B cell (primary cell): Measurements from ENCODE around the gene MAN1A1. TPM values are rescaled to one million over a fixed set of nuclear protein-coding genes. Genes with fewer than 3 reads are reported as not detected.

ENCODE experiments used
- ATAC-seq: fragments of 200-7000 bp; cut with Tn5 transposase; one replicate; pipeline ENCODE4 v1.10.0; 2021; ENCODE audit warnings: low read depth, mild to moderate bottlenecking, moderate number of reproducible peaks, moderate library complexity
- CTCF ChIA-PET: fragments of 350-600 bp; sonication (Branson Sonifier 250); formaldehyde crosslinking; loops from one replicate; lab custom pipeline; 2021; ENCODE audit warnings: antibody characterized with exemption, inconsistent platforms; lab: Charles Lee
- POLR2A ChIA-PET: fragments of 350-600 bp; sonication (Branson Sonifier 250); formaldehyde crosslinking; loops from one replicate; lab custom pipeline; 2021; ENCODE audit warnings: antibody characterized with exemption; lab: Charles Lee
- DNase-seq: peaks from one replicate; pipeline ENCODE4 v3.0.0; 2013
- H2AFZ ChIP-seq: 2 replicates; pipeline ENCODE4 v1.6.1; 2012; ENCODE audit warnings: mild to moderate bottlenecking, low read depth, low read length; ENCODE audit not compliant: insufficient read depth, poor library complexity, severe bottlenecking
- H3K27ac ChIP-seq, 2 donors: 1 replicate in 1 of 2; 2 replicates in 1 of 2; pipeline ENCODE4 v1.5.1; 2012 to 2013; ENCODE audit warnings: low read length in 2 of 2, mild to moderate bottlenecking in 2 of 2, moderate library complexity in 1 of 2
- H3K27me3 ChIP-seq, 4 experiments: fragments of 200-600 bp in 1 of 4; sonication (generic) in 1 of 4; replicated peaks in 1 of 4; 1 replicate in 2 of 4; 2 replicates in 2 of 4; pipeline versions ENCODE4 v1.6.1 to v1.7.0; 2013 to 2016; ENCODE audit warnings: low read length in 3 of 4, mild to moderate bottlenecking in 2 of 4, mixed read lengths in 1 of 4, moderate library complexity in 1 of 4; ENCODE audit not compliant: insufficient read depth in 4 of 4, control insufficient read depth in 3 of 4; ENCODE audit errors: control extremely low read depth in 1 of 4
- H3K36me3 ChIP-seq, 2 experiments: replicated peaks in 1 of 2; 1 replicate in 1 of 2; 2 replicates in 1 of 2; pipeline versions ENCODE4 v1.6.1 to v1.7.1; 2013; ENCODE audit warnings: low read length in 1 of 2; ENCODE audit not compliant: insufficient read depth in 2 of 2, control insufficient read depth in 1 of 2; ENCODE audit errors: control extremely low read depth in 1 of 2, extremely low read depth in 1 of 2
- H3K4me1 ChIP-seq, 2 donors: fragments of 200-600 bp in 1 of 2; sonication (generic) in 1 of 2; 1 replicate in 1 of 2; 2 replicates in 1 of 2; pipeline versions ENCODE4 v1.5.1 to v1.6.1; 2013 to 2017; ENCODE audit warnings: low read length in 2 of 2; ENCODE audit not compliant: control insufficient read depth in 2 of 2, insufficient read depth in 2 of 2
- H3K4me2 ChIP-seq: replicated peaks from 2 replicates; pipeline ENCODE3; 2012; ENCODE audit warnings: mild to moderate bottlenecking, low read depth, low read length; ENCODE audit not compliant: poor library complexity, severe bottlenecking
- H3K4me3 ChIP-seq, 5 experiments: fragments of 200-600 bp in 1 of 5; sonication (generic) in 1 of 5; 1 replicate in 3 of 5; 2 replicates in 2 of 5; pipeline versions ENCODE4 v1.5.1 to v1.7.0; 2011 to 2016; ENCODE audit warnings: low read length in 4 of 5, mild to moderate bottlenecking in 4 of 5, low read depth in 2 of 5, control low read depth in 1 of 5, moderate library complexity in 1 of 5; ENCODE audit not compliant: insufficient read depth in 1 of 5; ENCODE audit errors: control extremely low read depth in 1 of 5, extremely low read depth in 1 of 5
- H3K79me2 ChIP-seq: fragments of 200-600 bp; sonication (generic); one replicate; pipeline ENCODE4 v1.6.0; 2016; ENCODE audit warnings: low read length; ENCODE audit not compliant: control insufficient read depth, insufficient read depth
- H3K9ac ChIP-seq: fragments of 200-600 bp; sonication (generic); 2 replicates; pipeline ENCODE4 v1.6.1; 2017; ENCODE audit warnings: mild to moderate bottlenecking, low read length, moderate library complexity
- H3K9me3 ChIP-seq, 3 donors: one replicate each; pipeline versions ENCODE4 v1.6.1 to v1.7.1; 2013; ENCODE audit warnings: low read length in 2 of 3; ENCODE audit not compliant: control insufficient read depth in 2 of 3, insufficient read depth in 1 of 3; ENCODE audit errors: control extremely low read depth in 1 of 3
- H4K20me1 ChIP-seq: 2 replicates; pipeline ENCODE4 v1.6.0; 2012; ENCODE audit warnings: mild to moderate bottlenecking, low read length; ENCODE audit not compliant: insufficient read depth, control insufficient read depth, poor library complexity, severe bottlenecking
- H3K27ac Mint-ChIP-seq: one replicate; pipeline ENCODE4 v1.8.0; 2021; ENCODE audit warnings: mixed read lengths
- H3K27me3 Mint-ChIP-seq: one replicate; pipeline ENCODE4 v1.8.0; 2021; ENCODE audit warnings: mixed read lengths
- H3K4me1 Mint-ChIP-seq: one replicate; pipeline ENCODE4 v1.8.0; 2021; ENCODE audit warnings: mixed read lengths
- H3K4me3 Mint-ChIP-seq: one replicate; pipeline ENCODE4 v1.8.0; 2021; ENCODE audit warnings: mixed read lengths
- H3K9me3 Mint-ChIP-seq: one replicate; pipeline ENCODE4 v1.8.0; 2022; ENCODE audit warnings: mixed read lengths; ENCODE audit not compliant: insufficient read depth
- CTCF ChIP-seq: fragments of 200-600 bp; IDR thresholded peaks from one replicate; pipeline ENCODE4 v1.8.0; 2022; ENCODE audit warnings: antibody characterized with exemption, mild to moderate bottlenecking
- EZH2 ChIP-seq: IDR thresholded peaks from 2 replicates; pipeline ENCODE4 v1.6.1; 2012; ENCODE audit warnings: borderline replicate concordance, low read depth, mild to moderate bottlenecking, moderate library complexity, low read length; ENCODE audit not compliant: insufficient read depth, poor library complexity, severe bottlenecking
- WGBS: methylation state at CpG from one replicate; pipeline ENCODE4 v1.1.5; 2013; ENCODE audit warnings: missing lambda C conversion rate; ENCODE audit not compliant: insufficient coverage; 5-methylcytosine and 5-hydroxymethylcytosine counted together
- intact Hi-C: fragments of 100-400 bp; cut with micrococcal nuclease; formaldehyde crosslinking; loops from one replicate; pipeline ENCODE4 v1.10.0; 2022
- polyA plus RNA-seq: library from polyadenylated mRNA; depleted of rRNA; stranded (reverse); fragments of >200 nt; gene quantifications from 2 replicates; pipeline ENCODE4 v1.2.3, GENCODE V29; 2012
- total RNA-seq, 2 donors: library from RNA; stranded (reverse); fragments of 120-200 nt in 1 of 2; gene quantifications; 1 replicate in 1 of 2; 2 replicates in 1 of 2; pipeline versions ENCODE4 v1.2.3 to v1.2.4, GENCODE V29; 2013 to 2022

MAN1A1 gene
- total and polyA plus RNA-seq, 2 donors (not counting 1 experiment from before 2014, with no cell fraction given) = 5.1 to 31.7 TPM

- H3K9me3 Mint-ChIP-seq = no peaks in the 10 kb centered on the region
- Histone ChIP-seq H3K36me3 (no peaks in the 10 kb centered on the region), H3K9ac (no peak overlapping the region), H3K79me2 (peaks cover 3% of the 10 kb centered on the region), H3K4me1 (no peaks in the 10 kb centered on the region), H3K4me3 (no peak overlapping the region), H4K20me1 (peaks cover 4% of the 10 kb centered on the region), H3K4me2 (no peak overlapping the region), H3K9me3 (no peaks in the 10 kb centered on the region), H3K27me3 (no peaks in the 10 kb centered on the region), H2AFZ (no peak overlapping the region), H3K27ac (no peak overlapping the region)
- intact Hi-C loops = no loop called here
- H3K4me1 Mint-ChIP-seq = peaks cover 3% of the 10 kb centered on the region
- 90% methylated on average over 2 of the region's 2 CpGs for WGBS
- TF ChIP-seq EZH2 (no peak), CTCF (no peak)
- H3K27ac Mint-ChIP-seq = no peak overlapping the region
- H3K4me3 Mint-ChIP-seq = no peak overlapping the region
- DNase-seq (no peak), ATAC-seq (no peak)
- CTCF ChIA-PET = no interaction called here
- POLR2A ChIA-PET = interaction anchor here (0.6 kb wide), 1 partner anchor 8 kb away, joined by 4 read pairs; no protein-coding TSS in a partner anchor
- H3K27me3 Mint-ChIP-seq = no peaks in the 10 kb centered on the region
Observed at GRCh38 chr6:119227377-119227776, 122.2 kb downstream of the MAN1A1 start.

- H3K4me3 Mint-ChIP-seq = no peak overlapping the region
- Histone ChIP-seq H4K20me1 (peaks cover 4% of the 10 kb centered on the region), H3K79me2 (peaks cover 3% of the 10 kb centered on the region), H3K27me3 (no peaks in the 10 kb centered on the region), H3K4me1 (no peaks in the 10 kb centered on the region), H3K4me3 (no peak overlapping the region), H3K9me3 (no peaks in the 10 kb centered on the region), H3K27ac (no peak overlapping the region), H3K4me2 (no peak overlapping the region), H3K36me3 (no peaks in the 10 kb centered on the region), H3K9ac (no peak overlapping the region), H2AFZ (no peak overlapping the region)
- ATAC-seq = no peak
- CTCF ChIA-PET = no interaction called here
- WGBS = 30% methylated on average over 2 of the region's 4 CpGs
- no peak for DNase-seq
- no peaks in the 10 kb centered on the region for H3K27me3 Mint-ChIP-seq
- TF ChIP-seq CTCF = no peak
- no peak for TF ChIP-seq EZH2
- intact Hi-C loops = no loop called here
- no peaks in the 10 kb centered on the region for H3K9me3 Mint-ChIP-seq
- POLR2A ChIA-PET = no interaction called here
- peaks cover 3% of the 10 kb centered on the region for H3K4me1 Mint-ChIP-seq
- no peak overlapping the region for H3K27ac Mint-ChIP-seq
Observed at GRCh38 chr6:119226089-119226488, 123.5 kb downstream of the MAN1A1 start.
